CD4-positive, CD25-positive, alpha-beta regulatory T cell (primary cell): ENCODE results near the gene MOB3B. TPM values are rescaled to one million over a fixed set of nuclear protein-coding genes. Genes with fewer than 3 reads are reported as not detected.

Experiments
- ATAC-seq, 2 donors: fragments of 150-1000 bp; cut with Tn5 transposase; one replicate each; pipeline ENCODE4 v1.10.0; 2021; ENCODE audit warnings: low read depth in 2 of 2, moderate number of reproducible peaks in 2 of 2, moderate library complexity in 1 of 2
- DNase-seq, 3 donors: peaks; one replicate each; pipeline versions ENCODE4 v3.0.0 to v3.0.0-alpha.2; 2012 to 2022; ENCODE audit warnings: mixed read lengths in 1 of 3
- H3K27ac ChIP-seq: one replicate; pipeline ENCODE4 v1.7.0; 2013; ENCODE audit warnings: mild to moderate bottlenecking, low read length; ENCODE audit not compliant: insufficient read depth, poor library complexity, severe bottlenecking
- H3K27me3 ChIP-seq: one replicate; pipeline ENCODE4 v1.7.0; 2013; ENCODE audit warnings: low read length; ENCODE audit not compliant: control insufficient read depth, insufficient read depth
- H3K36me3 ChIP-seq: one replicate; pipeline ENCODE4 v1.7.0; 2013; ENCODE audit warnings: mild to moderate bottlenecking, low read length, moderate library complexity; ENCODE audit not compliant: control insufficient read depth, insufficient read depth
- H3K4me1 ChIP-seq: 2 replicates; pipeline ENCODE4 v1.7.0; 2013; ENCODE audit warnings: mild to moderate bottlenecking, low read length; ENCODE audit not compliant: insufficient read depth, control insufficient read depth, poor library complexity, severe bottlenecking
- H3K4me3 ChIP-seq: one replicate; pipeline ENCODE4 v1.7.0; 2013; ENCODE audit warnings: low read depth, mild to moderate bottlenecking, low read length, moderate library complexity
- H3K9me3 ChIP-seq, 2 experiments: 1 replicate in 1 of 2; 2 replicates in 1 of 2; pipeline ENCODE4 v1.7.0; 2013; ENCODE audit warnings: low read length in 2 of 2, mild to moderate bottlenecking in 1 of 2, moderate library complexity in 1 of 2; ENCODE audit not compliant: control insufficient read depth in 2 of 2
- H3K27ac Mint-ChIP-seq, 3 donors: one replicate each; pipeline ENCODE4 v1.8.0; 2020 to 2022; ENCODE audit warnings: mild to moderate bottlenecking in 3 of 3, mixed read lengths in 3 of 3, moderate library complexity in 2 of 3
- H3K27me3 Mint-ChIP-seq: one replicate; pipeline ENCODE4 v1.8.0; 2022; ENCODE audit warnings: mild to moderate bottlenecking, mixed read lengths
- H3K36me3 Mint-ChIP-seq: one replicate; pipeline ENCODE4 v1.8.0; 2020; ENCODE audit warnings: mixed read lengths
- H3K4me1 Mint-ChIP-seq, 4 donors: one replicate each; pipeline ENCODE4 v1.8.0; 2020 to 2022; ENCODE audit warnings: mixed read lengths in 4 of 4, mild to moderate bottlenecking in 1 of 4
- H3K4me3 Mint-ChIP-seq, 4 donors: one replicate each; pipeline ENCODE4 v1.8.0; 2020 to 2022; ENCODE audit warnings: mild to moderate bottlenecking in 4 of 4, mixed read lengths in 4 of 4, moderate library complexity in 3 of 4
- H3K9me3 Mint-ChIP-seq, 7 donors: one replicate each; pipeline ENCODE4 v1.8.0; 2020 to 2022; ENCODE audit warnings: mixed read lengths in 7 of 7, mild to moderate bottlenecking in 3 of 7, moderate library complexity in 2 of 7
- polyA plus RNA-seq, 4 donors: library from polyadenylated mRNA; unstranded; fragments of 300-500 nt; fragmentation: Illumina TruSeq; gene quantifications; one replicate each; pipeline ENCODE4 v1.2.3, GENCODE V29; 2021
- total RNA-seq: library from RNA; stranded (reverse); gene quantifications from one replicate; pipeline ENCODE4 v1.2.3, GENCODE V29; 2022

The MOB3B gene
- total and polyA plus RNA-seq, 5 donors from 2014 or later: 0.02 to 0.12 (median 0.11) TPM; not detected in 2

DNA sequence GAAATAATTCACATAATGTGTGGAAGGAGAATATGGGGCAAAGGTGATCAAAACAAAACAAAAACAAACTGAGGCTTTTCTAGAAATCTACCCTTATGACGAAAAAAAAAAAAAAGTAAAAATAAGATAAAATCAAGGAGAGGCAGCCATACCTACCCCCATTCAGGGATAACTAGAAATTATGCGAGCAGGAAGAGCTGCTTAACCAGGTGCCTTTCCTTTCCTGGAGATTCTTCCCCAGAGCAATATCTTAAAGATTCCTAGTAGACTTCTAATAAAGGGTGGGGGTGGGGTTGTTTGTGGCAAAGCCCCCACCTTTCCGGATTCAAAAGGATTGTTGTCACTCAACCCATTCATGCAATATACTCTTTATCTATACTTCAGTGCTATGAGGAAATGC, 117.5 kb downstream of the MOB3B start:
- H3K36me3 ChIP-seq: no peaks in the 10 kb centered on the region
- ATAC-seq: no peak
- DNase-seq: no peak
- H3K27me3 ChIP-seq: no peaks in the 10 kb centered on the region
- peaks cover 0 to 2% (median 0%) of the 10 kb centered on the region in 7 donors for H3K9me3 Mint-ChIP-seq
- no peaks in the 10 kb centered on the region for H3K4me1 Mint-ChIP-seq
- H3K4me1 ChIP-seq: no peaks in the 10 kb centered on the region
- no peaks in the 10 kb centered on the region for H3K9me3 ChIP-seq
- no peak overlapping the region for H3K4me3 ChIP-seq
- H3K36me3 Mint-ChIP-seq: no peaks in the 10 kb centered on the region
- no peak overlapping the region for H3K4me3 Mint-ChIP-seq
- H3K27ac ChIP-seq: no peak overlapping the region
- H3K27me3 Mint-ChIP-seq: no peaks in the 10 kb centered on the region
- no peak overlapping the region for H3K27ac Mint-ChIP-seq

DNA sequence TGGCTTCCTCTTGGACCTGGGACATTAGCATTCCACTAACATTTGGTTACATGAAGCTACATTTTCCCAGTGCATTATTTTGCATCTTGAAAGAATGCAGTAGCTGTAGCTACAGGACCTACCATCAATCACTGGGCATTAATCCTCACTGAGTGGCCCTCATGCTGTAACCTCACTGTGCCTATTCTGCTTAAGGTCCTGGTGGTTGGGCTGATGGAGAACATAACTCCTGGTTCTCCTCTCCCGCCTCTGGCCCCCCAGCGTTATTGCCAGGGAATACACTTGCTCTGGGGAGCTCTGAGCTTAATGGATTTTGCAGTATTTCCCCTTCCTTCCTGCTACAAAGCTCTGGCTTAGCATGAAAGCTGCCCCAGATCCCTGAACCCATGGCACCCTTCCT, 121.1 kb downstream of the MOB3B start:
- no peaks in the 10 kb centered on the region for H3K4me1 ChIP-seq
- H3K9me3 Mint-ChIP-seq: peaks cover 0 to 2% (median 0%) of the 10 kb centered on the region in 7 donors
- no peaks in the 10 kb centered on the region for H3K9me3 ChIP-seq
- no peak overlapping the region for H3K4me3 ChIP-seq
- H3K27me3 ChIP-seq: no peaks in the 10 kb centered on the region
- ATAC-seq (no peak), DNase-seq (no peak)
- H3K4me3 Mint-ChIP-seq: no peak overlapping the region
- H3K36me3 Mint-ChIP-seq: no peaks in the 10 kb centered on the region
- H3K27ac ChIP-seq: no peak overlapping the region
- no peaks in the 10 kb centered on the region for H3K4me1 Mint-ChIP-seq
- no peaks in the 10 kb centered on the region for H3K27me3 Mint-ChIP-seq
- H3K27ac Mint-ChIP-seq: no peak overlapping the region
- no peaks in the 10 kb centered on the region for H3K36me3 ChIP-seq

GRCh38 chr9:27408001-27408400, 121.6 kb downstream of the MOB3B start:
- no peak for ATAC-seq
- Mint-ChIP-seq H3K4me3 (no peak overlapping the region), H3K4me1 (no peaks in the 10 kb centered on the region), H3K27ac (no peak overlapping the region), H3K36me3 (no peaks in the 10 kb centered on the region), H3K9me3 (peaks cover 0 to 2% (median 0%) of the 10 kb centered on the region in 7 donors), H3K27me3 (no peaks in the 10 kb centered on the region)
- no peaks in the 10 kb centered on the region for H3K36me3 ChIP-seq
- no peak overlapping the region for H3K27ac ChIP-seq
- no peak overlapping the region for H3K4me3 ChIP-seq
- no peaks in the 10 kb centered on the region for H3K27me3 ChIP-seq
- no peaks in the 10 kb centered on the region for H3K9me3 ChIP-seq
- no peak for DNase-seq
- no peaks in the 10 kb centered on the region for H3K4me1 ChIP-seq

DNA sequence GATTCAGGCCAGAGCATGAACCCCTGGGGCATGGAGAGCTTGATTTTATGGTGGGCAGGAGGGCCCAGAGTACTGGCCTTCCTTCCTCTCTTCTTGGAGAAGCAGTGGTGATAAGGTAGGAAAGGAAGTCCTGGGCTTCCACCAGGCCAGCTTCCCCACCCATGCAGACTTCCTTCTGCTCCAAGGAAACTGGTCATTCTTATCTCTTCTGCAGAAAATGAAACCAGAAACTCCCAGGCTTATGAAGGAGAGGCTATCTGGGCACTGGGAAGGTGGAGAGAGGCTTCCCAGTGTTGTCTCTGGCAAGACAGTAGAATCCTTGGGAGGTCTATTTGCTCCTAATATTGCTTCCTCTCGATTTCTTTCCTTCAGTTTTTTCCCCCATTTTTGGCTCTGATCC, 122.1 kb downstream of the MOB3B start:
- Histone ChIP-seq H3K4me1 (no peaks in the 10 kb centered on the region), H3K9me3 (no peaks in the 10 kb centered on the region), H3K27me3 (no peaks in the 10 kb centered on the region), H3K36me3 (no peaks in the 10 kb centered on the region), H3K27ac (no peak overlapping the region), H3K4me3 (no peak overlapping the region)
- Mint-ChIP-seq H3K27me3 (no peaks in the 10 kb centered on the region), H3K9me3 (peaks cover 0 to 2% (median 0%) of the 10 kb centered on the region in 7 donors), H3K4me1 (no peaks in the 10 kb centered on the region), H3K4me3 (no peak overlapping the region), H3K27ac (no peak overlapping the region), H3K36me3 (no peaks in the 10 kb centered on the region)
- ATAC-seq: no peak
- no peak for DNase-seq

DNA sequence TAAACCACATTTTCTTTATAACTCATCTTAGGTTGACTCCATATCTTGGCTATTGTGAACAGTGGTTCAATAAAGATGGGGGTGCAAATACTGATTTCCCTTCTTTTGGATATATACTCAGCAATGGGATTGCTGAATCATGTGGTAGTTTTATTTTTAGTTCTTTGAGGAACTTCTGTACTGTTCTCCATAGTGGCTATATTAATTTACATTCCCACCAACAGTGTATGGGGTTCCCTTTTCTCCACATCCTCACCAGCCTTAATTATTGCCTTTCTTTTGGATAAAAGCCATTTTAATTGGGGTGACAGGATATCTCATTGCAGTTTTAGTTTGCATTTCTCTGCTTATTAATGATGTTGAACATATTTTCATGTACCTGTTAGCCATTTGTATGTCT, 125.0 kb downstream of the MOB3B start:
- DNase-seq: no peak
- no peaks in the 10 kb centered on the region for H3K4me1 Mint-ChIP-seq
- no peak overlapping the region for H3K27ac Mint-ChIP-seq
- H3K36me3 ChIP-seq: no peaks in the 10 kb centered on the region
- no peak for ATAC-seq
- H3K4me3 ChIP-seq: no peak overlapping the region
- peaks cover 0 to 1% (median 0%) of the 10 kb centered on the region in 7 donors for H3K9me3 Mint-ChIP-seq
- H3K27ac ChIP-seq: no peak overlapping the region
- no peak overlapping the region for H3K4me3 Mint-ChIP-seq
- no peaks in the 10 kb centered on the region for H3K27me3 ChIP-seq
- no peaks in the 10 kb centered on the region for H3K36me3 Mint-ChIP-seq
- no peaks in the 10 kb centered on the region for H3K4me1 ChIP-seq
- H3K27me3 Mint-ChIP-seq: no peaks in the 10 kb centered on the region
- no peaks in the 10 kb centered on the region for H3K9me3 ChIP-seq

- DNase-seq (no peak), ATAC-seq (no peak)
- H3K36me3 Mint-ChIP-seq: no peaks in the 10 kb centered on the region
- H3K27ac Mint-ChIP-seq: no peak overlapping the region
- no peak overlapping the region for H3K4me3 Mint-ChIP-seq
- Histone ChIP-seq H3K4me1 (no peaks in the 10 kb centered on the region), H3K27me3 (no peaks in the 10 kb centered on the region), H3K36me3 (no peaks in the 10 kb centered on the region), H3K4me3 (no peak overlapping the region), H3K27ac (no peak overlapping the region), H3K9me3 (no peaks in the 10 kb centered on the region)
- no peaks in the 10 kb centered on the region for H3K27me3 Mint-ChIP-seq
- H3K9me3 Mint-ChIP-seq: peaks cover 0 to 1% (median 0%) of the 10 kb centered on the region in 7 donors
- no peaks in the 10 kb centered on the region for H3K4me1 Mint-ChIP-seq
Measured at GRCh38 chr9:27402626-27403025, 127.0 kb downstream of the MOB3B start.

- H3K27me3 Mint-ChIP-seq: no peaks in the 10 kb centered on the region
- Histone ChIP-seq H3K4me3 (no peak overlapping the region), H3K4me1 (no peaks in the 10 kb centered on the region), H3K36me3 (no peaks in the 10 kb centered on the region), H3K27ac (no peak overlapping the region), H3K27me3 (no peaks in the 10 kb centered on the region), H3K9me3 (no peaks in the 10 kb centered on the region)
- no peak for ATAC-seq
- H3K4me1 Mint-ChIP-seq: no peaks in the 10 kb centered on the region
- H3K4me3 Mint-ChIP-seq: no peak overlapping the region
- H3K36me3 Mint-ChIP-seq: no peaks in the 10 kb centered on the region
- DNase-seq: no peak
- no peaks in the 10 kb centered on the region for H3K9me3 Mint-ChIP-seq
- H3K27ac Mint-ChIP-seq: no peak overlapping the region
Measured at GRCh38 chr9:27400334-27400880, 129.2 kb downstream of the MOB3B start.

GRCh38 chr9:27398982-27399653, 130.5 kb downstream of the MOB3B start:
- ATAC-seq (no peak), DNase-seq (no peak)
- no peaks in the 10 kb centered on the region for H3K9me3 ChIP-seq
- H3K4me1 Mint-ChIP-seq: no peaks in the 10 kb centered on the region
- H3K27ac Mint-ChIP-seq: no peak overlapping the region
- H3K9me3 Mint-ChIP-seq: no peaks in the 10 kb centered on the region
- no peak overlapping the region for H3K27ac ChIP-seq
- H3K4me3 Mint-ChIP-seq: no peak overlapping the region
- no peaks in the 10 kb centered on the region for H3K27me3 Mint-ChIP-seq
- no peaks in the 10 kb centered on the region for H3K27me3 ChIP-seq
- no peaks in the 10 kb centered on the region for H3K36me3 Mint-ChIP-seq
- no peaks in the 10 kb centered on the region for H3K36me3 ChIP-seq
- no peak overlapping the region for H3K4me3 ChIP-seq
- H3K4me1 ChIP-seq: no peaks in the 10 kb centered on the region
